Neural progenitor cell (in vitro differentiated cells): ENCODE data around the gene PACC1. TPM values are rescaled to one million over a fixed set of nuclear protein-coding genes. Genes with fewer than 3 reads are reported as not detected.

Experiments
- DNase-seq: peaks from one replicate; pipeline ENCODE4 v3.0.0-alpha.2; 2016; ENCODE audit warnings: low spot score
- H2AFZ ChIP-seq: fragments of 200-600 bp; sonication (generic); replicated peaks from 2 replicates; pipeline ENCODE4 v1.6.1; 2016; ENCODE audit warnings: antibody characterized with exemption
- H3F3A ChIP-seq: fragments of 200-600 bp; sonication (generic); 2 replicates; pipeline ENCODE4 v1.6.1; 2016; ENCODE audit warnings: antibody characterized with exemption, low read depth
- H3K27ac ChIP-seq: fragments of 200-600 bp; sonication (generic); 2 replicates; pipeline ENCODE4 v1.5.1; 2016; ENCODE audit warnings: mild to moderate bottlenecking
- H3K27me3 ChIP-seq: fragments of 200-600 bp; sonication (generic); 2 replicates; pipeline ENCODE4 v1.6.1; 2016; ENCODE audit warnings: mild to moderate bottlenecking, moderate library complexity
- H3K36me3 ChIP-seq: fragments of 200-600 bp; sonication (generic); 2 replicates; pipeline ENCODE4 v1.5.1; 2016
- H3K4me1 ChIP-seq: fragments of 200-600 bp; sonication (generic); 2 replicates; pipeline ENCODE4 v1.6.1; 2016; ENCODE audit warnings: mixed run types
- H3K4me2 ChIP-seq: fragments of 200-600 bp; sonication (generic); 2 replicates; pipeline ENCODE4 v1.6.1; 2016
- H3K4me3 ChIP-seq: fragments of 200-600 bp; sonication (generic); 2 replicates; pipeline ENCODE4 v1.5.1; 2016
- H3K79me2 ChIP-seq: fragments of 200-600 bp; sonication (generic); 2 replicates; pipeline ENCODE4 v1.6.1; 2016; ENCODE audit warnings: low read depth
- H3K9ac ChIP-seq: fragments of 200-600 bp; sonication (generic); 2 replicates; pipeline ENCODE4 v1.6.1; 2016
- H3K9me3 ChIP-seq: fragments of 200-600 bp; sonication (generic); 2 replicates; pipeline ENCODE4 v1.5.1; 2016; ENCODE audit warnings: low read depth
- H4K20me1 ChIP-seq: fragments of 200-600 bp; sonication (generic); 2 replicates; pipeline ENCODE4 v1.6.1; 2016; ENCODE audit warnings: low read depth
- H3K27ac Mint-ChIP-seq: 3 replicates; pipeline ENCODE4 v1.8.0; 2021; ENCODE audit warnings: mixed read lengths
- H3K27me3 Mint-ChIP-seq: 2 replicates; pipeline ENCODE4 v1.8.0; 2022; ENCODE audit warnings: low read depth, mild to moderate bottlenecking, inconsistent platforms, moderate library complexity, mixed read lengths; ENCODE audit not compliant: insufficient read depth
- H3K36me3 Mint-ChIP-seq: 3 replicates; pipeline ENCODE4 v1.8.0; 2021; ENCODE audit warnings: mixed read lengths
- H3K4me1 Mint-ChIP-seq: 3 replicates; pipeline ENCODE4 v1.8.0; 2021; ENCODE audit warnings: mixed read lengths
- H3K4me3 Mint-ChIP-seq: 3 replicates; pipeline ENCODE4 v1.8.0; 2021; ENCODE audit warnings: mild to moderate bottlenecking, moderate library complexity, mixed read lengths
- H3K9me3 Mint-ChIP-seq: 3 replicates; pipeline ENCODE4 v1.8.0; 2020; ENCODE audit warnings: mixed read lengths
- EZH2 ChIP-seq: fragments of 200-600 bp; sonication (generic); IDR thresholded peaks from 2 replicates; pipeline ENCODE4 v1.6.1; 2017; ENCODE audit warnings: antibody characterized with exemption, mild to moderate bottlenecking, moderate library complexity
- EZH2phosphoT487 ChIP-seq: fragments of 200-600 bp; sonication (generic); IDR thresholded peaks from 2 replicates; pipeline ENCODE4 v1.6.1; 2017; ENCODE audit warnings: antibody characterized with exemption
- small RNA-seq: library from RNA; depleted of rRNA; stranded (forward); fragments of <200 nt; gene quantifications from one replicate; pipeline ENCODE3, GENCODE V24; 2015
- total RNA-seq: library from RNA; depleted of rRNA; stranded (reverse); fragments of >200 nt; gene quantifications from 2 replicates; pipeline ENCODE4 v1.2.3, GENCODE V29; 2015; ENCODE audit warnings: low replicate concordance
- TF ChIP-seq, protein P1 (sequence below): fragments of 200-600 bp; sonication (generic); IDR thresholded peaks from 2 replicates; pipeline ENCODE4 v1.5.1; 2017; ENCODE audit warnings: antibody characterized with exemption, mild to moderate bottlenecking

The PACC1 gene
- total RNA-seq, 1 donor from 2014 or later = 21.1 TPM

DNA sequence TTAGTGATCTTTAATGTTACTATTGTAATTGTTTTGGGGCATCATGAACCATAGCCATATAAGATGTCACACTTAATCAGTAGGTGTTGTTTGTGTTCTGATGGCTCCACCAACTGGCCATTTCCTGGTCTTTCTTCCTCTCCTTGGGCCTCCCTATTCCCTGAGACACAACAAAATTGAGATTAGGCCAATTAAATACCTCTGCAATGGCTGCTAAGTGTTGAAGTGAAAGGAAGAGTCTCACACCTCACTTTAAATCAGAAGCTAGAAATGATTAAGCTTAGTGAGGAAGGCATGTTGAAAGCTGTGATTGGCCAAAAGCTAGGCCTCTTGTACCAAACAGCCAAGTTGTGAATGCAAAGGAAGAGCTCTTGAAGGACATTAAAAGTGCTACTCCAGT is 98.8 kb downstream of the PACC1 start:
- Histone ChIP-seq H3K4me2 (no peak overlapping the region), H3K9ac (no peak overlapping the region), H2AFZ (no peak overlapping the region), H3K9me3 (no peaks in the 10 kb centered on the region), H3K79me2 (peaks cover 38% of the 10 kb centered on the region), H4K20me1 (peaks cover 1% of the 10 kb centered on the region), H3K27me3 (no peaks in the 10 kb centered on the region), H3F3A (peaks cover 1% of the 10 kb centered on the region), H3K4me3 (no peak overlapping the region), H3K27ac (no peak overlapping the region), H3K36me3 (no peaks in the 10 kb centered on the region), H3K4me1 (peaks cover 13% of the 10 kb centered on the region)
- H3K36me3 Mint-ChIP-seq = peaks cover 3% of the 10 kb centered on the region
- no peaks in the 10 kb centered on the region for H3K4me1 Mint-ChIP-seq
- H3K4me3 Mint-ChIP-seq = no peak overlapping the region
- H3K27me3 Mint-ChIP-seq = peaks cover 2% of the 10 kb centered on the region
- H3K9me3 Mint-ChIP-seq = peaks cover 7% of the 10 kb centered on the region
- peak; percentile 34 for DNase-seq
- no peak overlapping the region for H3K27ac Mint-ChIP-seq
- TF ChIP-seq EZH2 = no peak
- TF ChIP-seq, protein P1, sequence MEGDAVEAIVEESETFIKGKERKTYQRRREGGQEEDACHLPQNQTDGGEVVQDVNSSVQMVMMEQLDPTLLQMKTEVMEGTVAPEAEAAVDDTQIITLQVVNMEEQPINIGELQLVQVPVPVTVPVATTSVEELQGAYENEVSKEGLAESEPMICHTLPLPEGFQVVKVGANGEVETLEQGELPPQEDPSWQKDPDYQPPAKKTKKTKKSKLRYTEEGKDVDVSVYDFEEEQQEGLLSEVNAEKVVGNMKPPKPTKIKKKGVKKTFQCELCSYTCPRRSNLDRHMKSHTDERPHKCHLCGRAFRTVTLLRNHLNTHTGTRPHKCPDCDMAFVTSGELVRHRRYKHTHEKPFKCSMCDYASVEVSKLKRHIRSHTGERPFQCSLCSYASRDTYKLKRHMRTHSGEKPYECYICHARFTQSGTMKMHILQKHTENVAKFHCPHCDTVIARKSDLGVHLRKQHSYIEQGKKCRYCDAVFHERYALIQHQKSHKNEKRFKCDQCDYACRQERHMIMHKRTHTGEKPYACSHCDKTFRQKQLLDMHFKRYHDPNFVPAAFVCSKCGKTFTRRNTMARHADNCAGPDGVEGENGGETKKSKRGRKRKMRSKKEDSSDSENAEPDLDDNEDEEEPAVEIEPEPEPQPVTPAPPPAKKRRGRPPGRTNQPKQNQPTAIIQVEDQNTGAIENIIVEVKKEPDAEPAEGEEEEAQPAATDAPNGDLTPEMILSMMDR = peak; percentile 55

GRCh38 chr1:212315184-212315583 is 99.5 kb downstream of the PACC1 start:
- H3K36me3 ChIP-seq = no peaks in the 10 kb centered on the region

More at GRCh38 chr1:212315184-212315583, 99.5 kb downstream of the PACC1 start:
- no peak overlapping the region for H3K9ac ChIP-seq
- no peak for DNase-seq
- no peak overlapping the region for H3K27ac ChIP-seq
- H3K4me3 ChIP-seq = no peak overlapping the region
- H3K79me2 ChIP-seq = peaks cover 38% of the 10 kb centered on the region
- H2AFZ ChIP-seq = no peak overlapping the region
- peaks cover 7% of the 10 kb centered on the region for H3K9me3 Mint-ChIP-seq
- peaks cover 20% of the 10 kb centered on the region for H3K4me1 ChIP-seq
- no peak overlapping the region for H3K27ac Mint-ChIP-seq
- no peak overlapping the region for H3K4me2 ChIP-seq
- no peaks in the 10 kb centered on the region for H3K9me3 ChIP-seq
- H4K20me1 ChIP-seq = peaks cover 9% of the 10 kb centered on the region
- peaks cover 4% of the 10 kb centered on the region for H3K4me1 Mint-ChIP-seq
- TF ChIP-seq, protein P1 = no peak
- TF ChIP-seq EZH2 = no peak
- TF ChIP-seq EZH2phosphoT487 = no peak
- peaks cover 2% of the 10 kb centered on the region for H3K27me3 Mint-ChIP-seq
- no peak overlapping the region for H3K4me3 Mint-ChIP-seq
- H3K36me3 Mint-ChIP-seq = peaks cover 3% of the 10 kb centered on the region
- H3F3A ChIP-seq = peaks cover 9% of the 10 kb centered on the region
- no peaks in the 10 kb centered on the region for H3K27me3 ChIP-seq

Small RNA genes lying within 50 kb of the gene (small RNA-seq; reads per million reads assigned to genes)
- not detected for gene SNORA16B

Other genes starting within 250 kb of the PACC1 start
- 19.8 and 27.9 TPM in 2 replicates for gene PPP2R5A, start 129.5 kb downstream of the PACC1 start, total RNA-seq
- 6.8 and 8.2 TPM in 2 replicates for gene NENF, start 18.0 kb upstream of the PACC1 start, total RNA-seq
- gene ATF3, start 193.9 kb upstream of the PACC1 start, total RNA-seq = 7.2 and 7.8 TPM in 2 replicates